ENCODE data around the gene APOC4.

- TF ChIP-seq, protein P1, sequence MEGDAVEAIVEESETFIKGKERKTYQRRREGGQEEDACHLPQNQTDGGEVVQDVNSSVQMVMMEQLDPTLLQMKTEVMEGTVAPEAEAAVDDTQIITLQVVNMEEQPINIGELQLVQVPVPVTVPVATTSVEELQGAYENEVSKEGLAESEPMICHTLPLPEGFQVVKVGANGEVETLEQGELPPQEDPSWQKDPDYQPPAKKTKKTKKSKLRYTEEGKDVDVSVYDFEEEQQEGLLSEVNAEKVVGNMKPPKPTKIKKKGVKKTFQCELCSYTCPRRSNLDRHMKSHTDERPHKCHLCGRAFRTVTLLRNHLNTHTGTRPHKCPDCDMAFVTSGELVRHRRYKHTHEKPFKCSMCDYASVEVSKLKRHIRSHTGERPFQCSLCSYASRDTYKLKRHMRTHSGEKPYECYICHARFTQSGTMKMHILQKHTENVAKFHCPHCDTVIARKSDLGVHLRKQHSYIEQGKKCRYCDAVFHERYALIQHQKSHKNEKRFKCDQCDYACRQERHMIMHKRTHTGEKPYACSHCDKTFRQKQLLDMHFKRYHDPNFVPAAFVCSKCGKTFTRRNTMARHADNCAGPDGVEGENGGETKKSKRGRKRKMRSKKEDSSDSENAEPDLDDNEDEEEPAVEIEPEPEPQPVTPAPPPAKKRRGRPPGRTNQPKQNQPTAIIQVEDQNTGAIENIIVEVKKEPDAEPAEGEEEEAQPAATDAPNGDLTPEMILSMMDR (conservative IDR thresholded peaks at IDR 0.05; ENCODE audit: low read depth in 2 of 2), result no peak
- TF ChIP-seq EZH2 (IDR thresholded peaks at IDR 0.05; ENCODE audit: low read depth, unreplicated experiment) (no peak), POLR2AphosphoS5 (IDR thresholded peaks at IDR 0.05; ENCODE audit: low read depth) (no peak)
These were observed 16.7 kb upstream of the APOC4 start for GRCh38 chr19:44925114-44925891.

Data from GM23338 (cell line).